Stimulated activated CD4-positive, alpha-beta T cell treated with anti-CD3 and anti-CD28 coated beads, Interleukin-4, amount 100 ng/mL, for 48 hours (primary cell): ENCODE results near the gene NES.

Experiments used
- DNase-seq, 2 donors: peaks; one replicate each; pipeline ENCODE4 v3.0.0-alpha.2; 2020; ENCODE audit warnings: low read depth in 2 of 2

The NES gene

DNA sequence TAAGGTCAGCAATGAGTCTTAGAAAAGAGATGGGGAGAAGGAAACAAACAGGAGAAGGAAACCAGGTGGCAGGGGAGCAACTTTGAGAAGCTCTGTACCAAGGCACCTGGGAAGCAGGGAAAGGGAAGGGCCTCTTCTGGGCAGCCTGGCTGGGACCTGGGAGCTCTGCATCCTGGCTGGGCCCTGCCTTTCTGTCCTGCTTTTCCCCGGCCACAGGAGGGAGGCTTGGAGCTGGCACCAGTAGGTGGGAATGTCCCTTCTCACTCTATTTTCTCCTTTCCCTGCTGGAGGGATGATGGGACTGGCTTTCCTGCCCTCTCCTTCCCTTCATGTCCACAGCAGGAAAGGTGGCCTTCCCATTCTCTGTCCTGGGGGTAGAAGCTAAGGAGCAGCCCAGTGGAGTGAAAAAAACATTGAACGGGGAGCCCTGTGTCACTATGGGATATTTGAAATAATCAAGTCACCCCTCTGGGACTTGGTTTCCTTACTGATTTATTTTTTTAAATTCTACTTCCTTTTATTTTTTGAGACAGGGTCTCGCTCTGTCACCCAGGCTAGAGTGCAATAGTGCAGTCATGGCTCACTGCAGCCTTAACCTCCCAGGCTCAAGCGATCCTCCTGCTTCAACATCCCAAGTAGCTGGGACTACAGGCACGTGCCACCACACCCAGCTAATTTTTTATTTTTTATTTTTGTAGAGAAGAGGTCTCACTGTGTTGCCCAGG is 5.1 kb upstream of the NES start:
- no peak for DNase-seq

DNA sequence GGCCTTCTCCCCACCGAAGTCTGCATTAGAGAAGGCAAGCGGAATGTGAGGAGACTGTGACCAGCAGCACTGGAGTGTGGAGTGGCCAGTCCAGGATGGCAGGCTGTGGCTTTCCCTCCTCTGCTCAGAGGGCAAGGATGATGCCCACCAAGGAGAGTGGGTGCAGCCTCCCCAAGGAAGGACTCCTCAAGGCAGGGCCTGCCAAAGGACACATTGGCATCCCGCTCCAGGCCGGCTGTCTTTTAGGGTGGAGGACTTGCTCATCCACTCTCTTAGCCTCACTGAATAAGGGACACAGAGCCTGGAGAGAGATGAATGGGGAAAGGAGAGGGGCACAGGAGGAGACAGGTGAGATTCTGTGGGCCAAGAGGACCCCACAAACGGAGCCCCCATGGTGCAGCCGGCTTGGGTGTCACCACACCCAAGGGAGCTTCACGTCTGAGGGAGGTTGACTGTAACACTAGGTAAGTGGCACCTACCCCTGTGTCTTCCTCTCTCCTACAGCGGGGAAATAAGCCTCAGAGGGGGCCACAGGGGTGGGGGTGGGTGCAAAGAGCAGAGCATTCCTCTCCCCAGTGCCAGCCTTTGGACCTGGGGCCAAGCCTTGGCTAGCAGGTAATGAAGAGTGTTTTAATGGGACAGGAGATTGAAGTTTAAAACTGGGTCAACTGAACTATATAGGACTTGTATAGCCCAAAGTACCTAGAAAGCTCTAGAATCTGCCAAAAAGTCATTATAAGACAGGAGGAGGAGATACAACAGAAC is 4.2 kb upstream of the NES start:
- DNase-seq, result no peak

DNA sequence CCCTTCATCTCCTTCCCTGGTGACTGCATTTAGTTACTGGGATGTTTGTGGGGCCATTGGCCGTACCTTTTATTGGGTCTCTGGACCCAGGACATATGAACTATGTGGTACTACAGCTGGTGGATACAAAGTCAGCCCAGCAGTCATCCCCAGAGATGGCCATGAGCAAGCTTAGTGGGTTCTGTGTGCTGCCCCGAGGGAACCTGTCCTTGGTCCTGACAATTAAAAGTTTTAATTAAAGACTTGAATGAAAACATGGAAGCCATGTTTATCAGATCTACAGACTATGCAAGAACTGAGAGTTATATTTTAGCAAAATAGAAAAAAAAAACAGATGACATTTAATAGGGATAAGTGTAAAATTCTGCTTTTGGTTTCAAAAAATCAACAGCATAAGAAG is 2.8 kb upstream of the NES start:
- no peak for DNase-seq

DNA sequence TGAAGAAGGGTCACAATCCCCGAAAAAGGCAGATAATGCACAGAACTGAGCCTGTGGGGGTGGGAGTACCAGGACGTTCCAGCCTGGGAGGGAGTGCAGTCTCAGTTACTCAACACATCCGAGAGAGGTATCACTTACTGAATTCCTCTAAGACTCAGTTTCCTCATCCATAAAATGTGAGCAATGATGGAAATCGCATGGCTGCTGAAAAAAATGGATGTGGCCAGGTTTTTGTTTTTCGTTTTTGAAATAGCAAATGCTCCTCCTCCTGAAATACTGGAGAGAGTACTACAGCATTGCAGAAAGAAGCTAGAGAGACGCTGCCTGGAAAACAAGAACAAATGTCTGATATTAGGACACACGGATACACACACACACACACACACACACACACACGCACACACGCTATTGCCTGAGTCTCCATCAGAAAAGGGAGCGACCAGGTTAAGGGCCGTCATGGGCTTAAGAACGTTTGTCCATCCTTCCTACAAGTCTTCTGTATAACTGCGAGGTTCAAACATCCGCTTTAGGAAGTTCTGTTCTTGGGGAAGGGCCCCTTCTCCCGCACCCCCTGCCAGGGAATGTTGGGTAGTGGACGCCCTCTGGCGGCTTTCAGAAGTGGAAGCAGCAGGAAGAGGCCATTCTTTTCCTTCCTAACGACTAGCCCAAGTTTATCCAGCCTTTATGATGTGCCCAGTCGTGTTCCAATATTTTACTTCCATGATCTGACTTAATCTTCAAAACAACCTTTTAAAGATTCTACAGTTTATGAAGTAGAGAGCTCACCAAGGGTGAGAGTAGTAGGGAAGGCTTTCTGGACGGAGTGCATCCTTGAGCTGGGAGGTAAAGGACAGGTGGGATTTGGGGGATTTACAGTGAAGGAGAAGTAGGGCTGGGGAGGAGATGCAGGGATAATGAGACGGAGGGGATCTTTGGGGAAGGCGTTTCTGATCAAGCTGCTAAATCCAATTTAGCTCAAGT is 699 bp upstream of the NES start:
- DNase-seq, result no peak

DNA sequence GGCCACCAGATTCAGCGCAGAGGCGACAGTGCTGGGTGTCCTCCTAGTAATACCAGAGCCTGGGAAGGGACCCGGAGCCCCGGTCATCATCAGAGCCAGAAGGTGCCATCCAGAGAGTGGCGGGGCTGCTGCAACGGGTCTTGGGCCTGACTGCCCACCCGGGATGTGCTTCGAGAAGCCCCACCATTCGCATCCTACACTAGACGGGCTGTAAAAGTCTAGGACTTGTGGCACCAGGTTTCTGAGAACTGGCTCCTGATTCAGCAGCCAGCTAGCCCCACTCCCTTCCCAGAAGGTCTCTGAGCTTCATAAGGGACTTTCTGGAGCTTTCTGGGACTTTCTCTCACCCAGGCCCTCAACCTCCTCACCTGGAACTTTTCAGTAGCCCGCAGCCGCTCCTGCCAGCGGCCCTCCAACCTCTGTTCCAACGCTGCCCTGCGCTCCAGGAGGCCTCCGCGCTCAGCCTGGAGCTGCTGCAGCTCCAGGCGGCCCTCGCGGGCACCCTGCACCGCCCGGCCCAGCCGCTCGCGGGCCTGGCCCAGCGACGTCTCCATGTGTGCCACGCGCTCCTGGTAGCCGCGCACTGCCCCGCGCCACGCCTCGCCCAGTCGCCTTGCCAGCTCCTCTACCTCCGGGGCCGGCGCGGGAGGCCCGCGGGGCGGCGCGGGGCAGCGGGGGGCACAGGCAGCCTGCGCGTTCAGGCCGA is 940 bp downstream of the NES start:
- DNase-seq, result no peak

DNA sequence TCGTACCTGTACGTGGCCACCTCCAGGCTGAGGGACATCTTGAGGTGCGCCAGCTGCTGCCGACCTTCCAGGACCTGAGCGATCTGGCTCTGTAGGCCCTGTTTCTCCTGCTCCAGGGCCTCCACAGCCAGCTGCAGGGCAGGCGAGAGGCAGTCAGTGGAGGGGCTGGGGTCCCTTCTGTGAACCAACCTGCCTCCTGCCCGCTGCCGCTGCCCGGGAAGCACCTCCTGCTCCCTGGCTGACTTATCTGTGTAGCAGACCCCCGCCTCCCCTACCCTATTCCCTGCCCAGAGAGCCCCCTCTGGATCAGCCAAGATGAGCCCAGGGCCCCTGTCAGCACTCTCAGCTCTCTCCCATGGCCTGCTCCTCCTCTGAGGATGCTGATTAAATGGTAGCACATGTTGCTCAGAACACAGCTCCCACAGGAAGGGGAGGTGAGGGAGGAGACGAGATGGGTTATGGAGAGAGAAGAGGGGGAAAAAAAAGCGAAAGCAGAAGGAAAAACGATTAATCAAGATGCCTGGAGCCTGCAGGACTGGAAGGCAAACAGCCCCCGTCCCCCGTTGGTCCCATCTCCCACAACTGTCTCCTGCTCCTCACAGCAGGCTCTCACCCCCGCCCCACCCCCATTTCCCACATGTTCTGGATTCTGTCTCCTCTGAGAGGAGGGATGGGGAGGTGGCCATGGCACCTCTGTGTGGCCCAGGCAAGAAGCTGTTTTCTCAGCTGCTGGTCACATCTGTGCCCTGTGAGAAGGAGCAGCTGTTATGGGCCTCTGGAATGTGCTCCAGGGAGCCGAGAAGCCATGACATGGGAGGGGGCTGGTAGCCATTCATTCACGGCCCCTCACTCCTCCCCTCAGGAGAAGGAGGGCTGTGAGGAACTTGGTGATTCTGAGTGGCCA is 1.7 kb downstream of the NES start:
- DNase-seq, result no peak

DNA sequence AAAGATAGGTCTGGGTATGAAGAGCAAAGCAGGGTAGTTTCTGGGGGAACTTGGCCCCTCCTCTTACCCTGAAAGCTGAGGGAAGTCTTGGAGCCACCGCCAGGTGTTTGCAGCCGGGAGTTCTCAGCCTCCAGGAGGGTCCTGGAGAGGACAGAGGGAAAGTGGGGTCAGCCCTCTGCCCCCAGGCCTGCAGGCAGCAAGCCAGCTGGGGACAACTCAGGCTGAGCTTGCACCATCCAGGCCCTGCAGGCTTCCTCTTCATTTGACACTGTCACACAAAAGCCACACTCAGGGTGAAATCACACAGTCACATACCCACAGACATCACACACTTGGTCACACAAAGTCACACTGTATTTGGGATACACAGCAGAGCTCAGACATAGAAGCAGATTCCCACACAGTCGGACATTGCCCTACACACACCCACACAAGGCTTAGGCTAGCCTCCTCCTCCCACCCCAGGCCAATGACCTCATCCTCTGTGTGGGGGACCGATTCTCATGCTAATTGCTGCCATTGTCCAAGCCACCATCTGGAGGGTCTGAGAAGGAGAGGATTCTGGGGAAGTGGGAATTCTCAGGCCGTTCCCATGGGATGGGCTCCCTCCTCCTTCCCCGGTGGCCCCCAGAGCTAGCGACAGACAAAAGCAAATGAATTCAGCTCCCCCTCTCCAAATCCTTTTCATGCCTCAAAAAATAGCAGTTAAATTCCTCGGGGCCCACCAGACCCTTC is 3.7 kb downstream of the NES start:
- DNase-seq, result no peak

DNA sequence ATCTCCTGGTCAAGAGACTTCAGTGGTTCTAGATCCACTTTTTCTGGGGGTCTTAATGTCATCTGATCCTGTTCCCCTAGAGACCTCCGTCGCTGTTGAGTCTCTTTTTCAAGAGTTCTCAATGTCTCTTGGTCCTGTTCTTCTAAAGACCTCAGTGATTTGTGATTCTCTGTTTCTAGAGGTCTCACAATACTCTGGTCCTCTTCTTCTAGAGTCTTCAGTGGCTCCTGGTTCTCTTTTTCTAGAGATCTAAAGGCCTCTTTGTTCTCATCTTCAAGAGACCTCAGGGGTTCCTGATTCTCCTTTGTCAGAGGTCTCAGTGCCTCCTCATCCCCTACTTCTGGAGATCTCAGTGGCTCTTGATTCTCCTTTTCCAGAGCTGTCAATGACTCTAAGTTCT is 5.4 kb downstream of the NES start:
- DNase-seq, result no peak

DNA sequence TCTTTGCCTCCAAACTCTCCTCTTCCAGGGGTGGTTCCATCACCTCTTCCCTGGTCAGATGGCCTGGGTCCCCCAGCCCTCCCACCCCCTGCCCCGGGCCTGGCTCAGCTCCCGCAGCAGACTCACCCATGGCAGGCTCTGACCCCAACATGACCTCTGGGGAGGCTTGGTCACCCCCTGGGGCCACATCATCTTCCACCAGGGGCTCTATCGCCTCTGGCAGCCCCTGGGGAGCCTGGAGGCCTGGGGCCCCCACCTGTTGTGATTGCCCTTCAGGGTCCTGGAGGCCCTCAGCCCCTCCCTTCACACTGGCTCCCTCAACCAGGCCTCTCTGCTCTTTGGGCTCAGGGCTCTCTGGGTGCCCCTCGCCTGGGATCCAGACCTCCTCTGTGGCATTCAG is 6.4 kb downstream of the NES start:
- no peak for DNase-seq

DNA sequence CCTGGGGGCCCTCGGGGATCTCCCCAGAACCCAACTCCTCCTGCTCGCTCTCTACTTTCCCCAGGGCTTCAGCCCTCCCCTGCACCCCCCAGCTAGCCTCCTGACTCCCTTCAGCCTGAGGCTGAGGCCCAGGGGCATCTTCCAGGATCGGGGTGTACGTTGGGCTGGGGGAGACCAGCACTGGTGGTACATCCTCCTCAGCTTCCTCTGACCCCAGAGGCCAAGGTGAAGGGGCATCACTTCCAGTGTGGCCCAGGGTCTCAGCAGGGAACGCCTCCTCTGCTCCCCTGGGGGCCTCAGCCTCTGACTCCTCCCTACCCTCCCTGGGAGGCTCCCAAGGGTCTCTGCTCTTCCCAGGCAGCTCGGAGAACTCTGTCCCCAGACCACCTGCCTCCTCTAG is 6.8 kb downstream of the NES start:
- DNase-seq, result no peak

DNA sequence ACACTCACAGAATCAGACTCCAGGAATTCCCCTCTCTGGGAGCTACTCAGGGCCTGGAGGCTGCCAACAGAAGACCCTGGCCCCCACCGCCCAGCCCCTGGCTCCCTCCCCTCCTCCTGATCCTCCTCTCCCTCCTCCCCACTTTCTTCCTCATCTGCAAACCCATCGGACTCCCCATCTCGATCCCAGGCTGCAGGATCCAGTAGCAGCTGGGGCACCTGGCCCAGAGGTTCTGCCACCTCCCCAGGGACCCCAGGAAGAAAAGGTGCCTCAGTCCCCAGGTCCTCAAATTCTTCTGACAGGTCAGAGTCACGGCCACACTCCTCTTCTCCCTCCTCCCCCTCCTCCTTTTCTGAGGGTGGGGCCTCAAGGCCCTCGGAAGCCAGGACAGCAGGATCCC is 7.4 kb downstream of the NES start:
- no peak for DNase-seq

DNA sequence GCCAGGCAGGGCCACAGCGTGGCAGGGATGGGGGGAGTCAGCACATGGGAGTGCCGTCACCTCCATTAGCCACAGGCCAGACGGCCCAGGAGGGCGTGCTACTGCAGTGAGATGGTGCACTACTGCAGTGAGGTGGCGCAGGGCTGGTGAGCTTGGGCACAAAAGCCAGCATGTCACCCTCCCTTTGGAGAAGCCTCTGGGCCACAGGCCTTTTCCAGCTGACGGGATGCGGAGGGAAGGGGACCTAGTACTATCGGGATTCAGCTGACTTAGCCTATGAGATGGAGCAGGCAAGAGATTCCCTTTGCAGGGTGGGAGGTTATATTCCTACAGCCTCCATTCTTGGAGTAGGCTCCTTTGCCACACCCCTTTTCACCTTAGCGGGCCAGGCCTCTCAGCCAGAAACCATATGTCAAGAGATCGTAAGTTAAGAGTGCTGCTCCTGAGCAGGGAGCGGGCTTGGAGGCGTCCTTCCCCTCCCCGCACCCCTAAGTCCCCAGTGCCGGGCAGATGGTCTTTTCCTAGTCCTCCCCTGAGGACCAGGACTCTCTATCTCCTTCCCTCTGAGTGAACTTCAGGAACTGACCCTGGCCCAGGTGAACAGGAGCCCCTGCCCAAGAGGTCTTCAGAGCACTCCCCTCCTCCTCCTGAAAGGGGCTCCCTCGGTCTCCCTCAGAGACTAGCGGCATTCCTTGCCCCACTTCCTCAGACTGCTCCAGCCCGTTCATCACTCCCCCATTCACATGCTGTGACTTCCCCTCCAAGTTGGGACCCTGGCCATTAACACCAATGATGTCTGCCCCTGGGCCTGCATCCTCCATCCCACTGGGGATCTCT is 8.2 kb downstream of the NES start:
- no peak for DNase-seq

DNA sequence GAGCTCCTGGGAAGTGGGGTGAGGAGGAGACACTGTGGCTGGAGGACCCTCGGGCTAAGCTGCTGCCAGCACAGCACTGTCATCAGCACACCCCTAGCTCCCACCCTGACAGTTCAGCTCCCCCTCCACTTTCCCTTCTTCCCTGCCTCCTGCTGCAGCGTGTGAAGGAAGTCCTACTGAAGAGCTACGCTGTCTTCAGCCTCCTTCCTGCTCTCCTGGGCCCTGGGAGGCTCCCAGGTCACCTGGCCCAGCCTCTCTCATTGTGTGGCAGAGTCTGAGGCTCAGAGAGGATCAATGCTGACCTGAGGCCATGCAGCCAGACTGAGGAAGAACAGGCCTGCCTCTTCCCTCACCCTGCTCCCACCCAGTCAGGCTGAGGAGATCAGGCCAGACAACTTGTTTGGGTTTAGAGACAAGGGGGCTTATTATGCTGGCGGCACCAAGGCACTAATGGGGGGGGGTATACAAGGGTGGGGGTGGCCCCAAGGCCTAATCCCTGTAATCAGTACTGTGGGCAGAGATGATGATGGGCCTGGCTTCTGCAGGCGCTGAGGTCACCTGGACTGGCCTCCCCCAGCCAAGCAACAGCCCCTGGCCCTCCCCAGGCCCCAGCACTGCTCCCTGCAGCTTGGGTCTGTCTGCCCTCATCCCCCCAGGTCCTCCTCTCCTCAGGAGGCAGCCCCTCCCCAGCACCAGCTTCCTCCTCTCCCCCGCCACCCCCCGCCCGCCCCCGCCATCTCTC is 9.1 kb downstream of the NES start:
- no peak for DNase-seq

DNA sequence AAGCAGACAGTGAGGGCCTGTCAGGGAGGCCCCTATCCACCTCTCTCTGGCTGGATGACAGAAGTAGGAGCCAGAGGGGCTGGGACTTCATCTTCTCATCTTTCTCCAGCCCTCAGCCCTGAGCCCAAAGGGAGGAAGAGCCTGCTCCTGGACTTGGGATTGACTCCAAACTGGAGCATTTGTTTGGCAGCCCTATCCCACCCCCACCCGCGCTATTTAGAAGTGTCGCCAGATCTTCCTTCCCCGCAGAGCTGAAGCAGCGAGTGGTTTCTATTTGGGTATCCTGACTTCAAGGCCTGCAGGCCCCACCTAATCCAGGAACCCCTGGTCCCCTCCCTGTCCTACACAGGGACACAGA is 9.6 kb downstream of the NES start:
- DNase-seq, result no peak

DNA sequence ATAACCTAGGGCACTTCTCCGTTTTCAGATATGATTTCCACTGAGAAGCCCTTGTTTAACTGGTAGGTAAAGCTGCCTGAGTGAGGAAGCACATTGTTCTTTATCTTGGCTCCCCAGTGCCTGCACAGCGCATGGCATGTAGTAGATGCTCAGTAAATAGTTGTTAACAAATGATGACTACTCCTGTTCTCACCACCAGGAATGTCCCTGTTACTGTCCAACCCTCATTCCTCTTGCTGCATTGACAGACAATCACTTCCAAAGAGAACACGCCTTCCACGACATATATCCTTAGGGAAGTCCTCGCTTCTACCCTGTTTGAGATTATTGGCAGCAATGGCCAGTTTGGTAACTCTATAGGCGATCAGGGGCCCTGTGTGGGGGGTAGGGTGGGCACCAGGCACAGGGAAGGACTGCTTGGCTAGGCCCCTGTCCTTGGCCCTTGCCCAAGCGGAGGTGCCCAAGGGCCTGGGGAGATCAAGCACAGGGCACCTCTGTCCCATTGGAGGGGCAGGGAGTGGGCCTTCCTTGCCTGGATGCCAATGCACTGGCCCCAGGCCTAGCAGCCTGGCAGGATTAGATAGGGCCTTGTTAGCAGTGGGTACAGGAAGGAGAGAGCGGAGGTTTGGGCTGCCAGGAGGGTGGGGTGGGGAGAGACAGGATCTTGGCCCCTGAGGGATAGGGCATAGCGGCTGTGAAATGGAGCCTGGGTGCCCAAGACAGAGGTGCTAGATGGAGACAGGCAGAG is 10.2 kb downstream of the NES start:
- DNase-seq, result no peak

DNA sequence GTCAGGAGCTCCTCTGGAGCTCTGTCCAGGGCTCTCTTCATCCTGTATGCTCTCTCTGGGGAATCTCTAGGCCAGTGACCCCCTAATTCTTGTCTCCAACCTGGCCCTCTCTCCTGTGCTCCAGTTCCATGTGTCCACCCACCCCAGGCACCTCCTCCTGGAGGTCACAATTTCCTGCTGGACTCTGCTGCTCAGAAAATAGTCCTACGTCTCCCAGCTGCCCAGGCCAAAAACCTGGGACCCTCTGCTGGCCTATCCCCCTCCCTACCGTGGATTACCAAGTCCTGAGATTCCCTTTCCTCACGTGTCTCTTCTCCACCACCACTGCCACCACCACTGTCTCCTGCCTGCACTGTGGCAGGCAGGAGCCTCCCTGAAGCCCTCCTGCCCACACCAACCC is 11.7 kb downstream of the NES start:
- DNase-seq, result no peak

DNA sequence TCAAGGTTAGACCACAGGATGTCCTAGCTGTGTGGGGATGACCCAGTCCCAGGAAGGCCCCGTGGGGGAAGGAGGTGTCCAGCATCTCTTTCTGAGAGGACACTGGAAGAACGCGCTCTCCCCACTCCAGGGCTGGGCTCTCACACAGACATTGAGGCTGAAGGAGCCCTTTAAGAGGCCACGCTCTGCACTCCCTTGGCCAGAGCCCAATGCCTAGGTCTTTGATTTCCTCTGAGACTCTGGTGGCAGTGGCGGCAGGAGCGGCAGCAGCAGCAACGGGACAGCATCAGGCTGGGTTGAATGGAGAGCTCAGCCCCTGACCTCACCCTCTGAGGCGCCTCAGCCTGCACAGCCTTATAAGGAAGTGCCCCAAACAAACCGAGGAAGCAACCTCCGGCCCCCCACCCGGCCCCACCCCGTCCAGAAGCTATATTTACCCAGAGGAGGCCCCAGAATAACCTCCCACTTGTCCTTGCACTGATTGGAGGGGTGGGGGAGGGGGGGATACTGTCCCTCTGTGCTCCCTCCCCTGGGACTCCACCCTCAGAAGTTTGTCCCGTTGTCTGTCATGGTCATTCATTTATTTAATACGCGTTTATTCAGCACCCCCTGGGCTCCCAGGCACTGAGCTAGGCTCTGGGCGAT is 12.3 kb downstream of the NES start:
- no peak for DNase-seq
